DOHH2 (cell line): ENCODE measurements around the gene TNS1.

Source experiments
- EZH2phosphoT487 ChIP-seq: fragments of 200-600 bp; sonication (generic); IDR thresholded peaks from 2 replicates; pipeline ENCODE4 v1.6.1; 2017; ENCODE audit warnings: borderline replicate concordance, mild to moderate bottlenecking, antibody characterized with exemption, low read length, moderate library complexity, mixed read lengths
- TF ChIP-seq, protein P1 (sequence below): fragments of 200-600 bp; sonication (generic); IDR thresholded peaks from one replicate; pipeline ENCODE4 v1.5.1; 2014; ENCODE audit warnings: antibody characterized with exemption, mild to moderate bottlenecking, low read depth, low read length; ENCODE audit not compliant: poor library complexity, severe bottlenecking

DNA sequence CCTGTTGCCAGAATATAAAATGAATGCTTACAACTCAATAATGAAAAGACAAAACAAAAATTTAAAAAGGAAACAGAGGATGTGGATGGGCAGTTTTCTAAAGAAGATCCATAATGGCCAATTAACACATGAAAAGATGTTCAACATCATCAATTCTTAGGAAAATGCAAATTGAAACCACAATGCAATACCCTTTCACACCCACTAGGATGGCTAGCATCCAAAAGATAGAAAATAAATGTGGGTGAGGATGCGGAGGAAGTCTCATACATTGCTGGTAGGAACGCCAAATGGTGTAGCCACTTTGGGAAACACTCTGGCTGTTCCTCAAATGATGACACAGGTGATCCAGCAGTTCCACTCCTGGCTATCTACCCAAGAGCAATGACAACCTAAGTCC, 130.5 kb downstream of the TNS1 start:
- TF ChIP-seq, protein P1, sequence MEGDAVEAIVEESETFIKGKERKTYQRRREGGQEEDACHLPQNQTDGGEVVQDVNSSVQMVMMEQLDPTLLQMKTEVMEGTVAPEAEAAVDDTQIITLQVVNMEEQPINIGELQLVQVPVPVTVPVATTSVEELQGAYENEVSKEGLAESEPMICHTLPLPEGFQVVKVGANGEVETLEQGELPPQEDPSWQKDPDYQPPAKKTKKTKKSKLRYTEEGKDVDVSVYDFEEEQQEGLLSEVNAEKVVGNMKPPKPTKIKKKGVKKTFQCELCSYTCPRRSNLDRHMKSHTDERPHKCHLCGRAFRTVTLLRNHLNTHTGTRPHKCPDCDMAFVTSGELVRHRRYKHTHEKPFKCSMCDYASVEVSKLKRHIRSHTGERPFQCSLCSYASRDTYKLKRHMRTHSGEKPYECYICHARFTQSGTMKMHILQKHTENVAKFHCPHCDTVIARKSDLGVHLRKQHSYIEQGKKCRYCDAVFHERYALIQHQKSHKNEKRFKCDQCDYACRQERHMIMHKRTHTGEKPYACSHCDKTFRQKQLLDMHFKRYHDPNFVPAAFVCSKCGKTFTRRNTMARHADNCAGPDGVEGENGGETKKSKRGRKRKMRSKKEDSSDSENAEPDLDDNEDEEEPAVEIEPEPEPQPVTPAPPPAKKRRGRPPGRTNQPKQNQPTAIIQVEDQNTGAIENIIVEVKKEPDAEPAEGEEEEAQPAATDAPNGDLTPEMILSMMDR = no peak
- no peak for TF ChIP-seq EZH2phosphoT487
